Endothelial cell of umbilical vein (primary cell): Measurements from ENCODE around the gene WFIKKN1. TPM values are rescaled to one million over a fixed set of nuclear protein-coding genes. Genes with fewer than 3 reads are reported as not detected.
A peak's percentile ranks its signal among the peaks of the same experiment; 100 is the strongest.

Experiments used
- Bru-seq: library from RNA; stranded (reverse); fragments of 400-500 nt; gene quantifications from one replicate; lab custom pipeline; 2021; lab: Mats Ljungman, UMichigan
- BruChase-seq, 2 experiments: library from RNA; stranded (reverse); fragments of 400-500 nt; gene quantifications; one replicate each; lab custom pipeline; 2021; lab: Mats Ljungman, UMichigan
- BruUV-seq: library from RNA; stranded (reverse); fragments of 400-500 nt; replicated peaks from 2 replicates; lab custom pipeline; 2021; lab: Mats Ljungman, UMichigan
- CTCF ChIA-PET: fragments of 300-600, 350-600 bp; sonication (Branson Sonifier 250); formaldehyde crosslinking; loops from one replicate; lab custom pipeline; 2021; ENCODE audit warnings: antibody characterized with exemption, inconsistent platforms; lab: Charles Lee
- POLR2A ChIA-PET: fragments of 300-600, 350-600 bp; sonication (Branson Sonifier 250); formaldehyde crosslinking; loops from one replicate; lab custom pipeline; 2021; ENCODE audit warnings: antibody characterized with exemption, inconsistent platforms; lab: Charles Lee
- DNase-seq: peaks from one replicate; pipeline ENCODE4 v3.0.0-alpha.2; 2011; ENCODE audit warnings: low read depth, low spot score
- FAIRE-seq: peaks from 2 replicates; lab custom pipeline; 2011; peaks lifted over from hg19 to GRCh38; lab: Jason Lieb, UNC
- H2AFZ ChIP-seq: 2 replicates; pipeline ENCODE4 v1.6.0; 2012; ENCODE audit warnings: low read depth, low read length, control low read depth, inconsistent platforms
- H3K27ac ChIP-seq: 2 replicates; pipeline ENCODE4 v1.5.1; 2011; ENCODE audit warnings: low read depth, mild to moderate bottlenecking, control low read depth, low read length, moderate library complexity; ENCODE audit not compliant: insufficient read depth
- H3K27me3 ChIP-seq, 2 experiments: 2 replicates each; pipeline versions ENCODE4 v1.6.0 to v1.6.1; 2011; ENCODE audit warnings: low read length in 2 of 2, mixed read lengths in 1 of 2; ENCODE audit not compliant: control insufficient read depth in 2 of 2, insufficient read depth in 2 of 2
- H3K36me3 ChIP-seq, 2 experiments: 2 replicates in 1 of 2; 3 replicates in 1 of 2; pipeline ENCODE4 v1.5.1; 2011; ENCODE audit warnings: low read length in 2 of 2, mild to moderate bottlenecking in 1 of 2, moderate library complexity in 1 of 2; ENCODE audit not compliant: control insufficient read depth in 2 of 2, insufficient read depth in 2 of 2; ENCODE audit errors: extremely low read depth in 1 of 2
- H3K4me1 ChIP-seq: 3 replicates; pipeline ENCODE4 v1.5.1; 2011; ENCODE audit warnings: mild to moderate bottlenecking, low read length; ENCODE audit not compliant: control insufficient read depth, insufficient read depth; ENCODE audit errors: extremely low read depth
- H3K4me2 ChIP-seq: 2 replicates; pipeline ENCODE4 v1.6.1; 2011; ENCODE audit warnings: low read length, control low read depth, mixed read lengths; ENCODE audit not compliant: insufficient read depth
- H3K4me3 ChIP-seq, 3 experiments: fragments of 200-600 bp in 1 of 3; sonication (generic), shearing (Covaris generic) in 1 of 3; replicated peaks in 1 of 3; 2 replicates each; pipeline ENCODE4 v1.5.1; 2011 to 2016; ENCODE audit warnings: control low read depth in 3 of 3, low read length in 3 of 3, mild to moderate bottlenecking in 2 of 3, inconsistent platforms in 1 of 3, low read depth in 1 of 3, moderate library complexity in 1 of 3; ENCODE audit not compliant: insufficient read depth in 1 of 3
- H3K79me2 ChIP-seq: 2 replicates; pipeline ENCODE4 v1.6.0; 2012; ENCODE audit warnings: low read length, inconsistent platforms; ENCODE audit not compliant: control insufficient read depth, insufficient read depth
- H3K9ac ChIP-seq: replicated peaks from 2 replicates; pipeline ENCODE3; 2011; ENCODE audit warnings: low read length, control low read depth; ENCODE audit not compliant: insufficient read depth; ENCODE audit errors: extremely low read depth
- H3K9me1 ChIP-seq: replicated peaks from 3 replicates; pipeline ENCODE4 v1.6.0; 2011; ENCODE audit warnings: mild to moderate bottlenecking, low read length; ENCODE audit not compliant: control insufficient read depth, insufficient read depth; ENCODE audit errors: extremely low read depth
- H3K9me3 ChIP-seq: replicated peaks from 2 replicates; pipeline ENCODE4 v1.5.1; 2012; ENCODE audit warnings: low read length, inconsistent platforms; ENCODE audit not compliant: control insufficient read depth, insufficient read depth
- H4K20me1 ChIP-seq: replicated peaks from 2 replicates; pipeline ENCODE3; 2011; ENCODE audit warnings: mild to moderate bottlenecking, low read length; ENCODE audit not compliant: control insufficient read depth, insufficient read depth; ENCODE audit errors: extremely low read depth
- CTCF ChIP-seq, 2 donors: IDR thresholded peaks; 1 replicate in 1 of 2; 2 replicates in 1 of 2; pipeline ENCODE4 v1.5.1; 2011; ENCODE audit warnings: low read length in 2 of 2, mild to moderate bottlenecking in 2 of 2, moderate library complexity in 2 of 2, control low read depth in 1 of 2, inconsistent platforms in 1 of 2, low read depth in 1 of 2; ENCODE audit not compliant: insufficient read depth in 1 of 2; ENCODE audit errors: extremely low read depth in 1 of 2
- EZH2 ChIP-seq: IDR thresholded peaks from 2 replicates; pipeline ENCODE4 v1.6.1; 2012; ENCODE audit warnings: borderline replicate concordance, low read depth, mild to moderate bottlenecking, moderate library complexity, low read length, inconsistent platforms; ENCODE audit not compliant: severe bottlenecking
- FOS ChIP-seq: IDR thresholded peaks from 2 replicates; pipeline ENCODE4 v1.6.1; 2011; ENCODE audit warnings: mild to moderate bottlenecking, low read length, moderate library complexity, borderline replicate concordance; ENCODE audit not compliant: insufficient read depth
- GATA2 ChIP-seq: IDR thresholded peaks from 2 replicates; pipeline ENCODE4 v1.7.0; 2011; ENCODE audit warnings: low read depth, mild to moderate bottlenecking, moderate library complexity, mixed read lengths, low read length; ENCODE audit not compliant: insufficient read length, insufficient read depth
- JUN ChIP-seq: IDR thresholded peaks from 2 replicates; pipeline ENCODE4 v1.6.1; 2011; ENCODE audit warnings: borderline replicate concordance, low read depth; ENCODE audit not compliant: insufficient read length, insufficient read depth
- MYC ChIP-seq: IDR thresholded peaks from one replicate; pipeline ENCODE4 v1.6.1; 2011; ENCODE audit warnings: mild to moderate bottlenecking, low read depth, low read length
- POLR2A ChIP-seq: IDR thresholded peaks from 2 replicates; pipeline ENCODE4 v1.6.1; 2012; ENCODE audit warnings: low read depth, mild to moderate bottlenecking, control low read depth, low read length
- POLR2AphosphoS5 ChIP-seq: IDR thresholded peaks from 2 replicates; pipeline ENCODE4 v1.6.1; 2012; ENCODE audit warnings: low read depth, mild to moderate bottlenecking, control low read depth, low read length, moderate library complexity; ENCODE audit not compliant: insufficient read depth
- dilution Hi-C: fragments of 300-500 bp; cut with MboI; formaldehyde crosslinking; loops from one replicate; pipeline ENCODE4 v1.15.0; 2019; ENCODE audit warnings: low sequenced_read_pairs; ENCODE audit not compliant: extremely low pct_ligation_motif_present
- intact Hi-C: fragments of 100-400 bp; cut with micrococcal nuclease; formaldehyde crosslinking; loops from one replicate; pipeline ENCODE4 v1.10.0; 2022
- long read RNA-seq: library from polyadenylated mRNA; stranded (forward); transcript quantifications from one replicate; pipeline ENCODE4 v2.0.0, GENCODE V29; 2021
- polyA minus RNA-seq, 3 experiments: library from RNA; depleted of rRNA, polyadenylated mRNA; stranded (reverse); fragments of >200 nt; gene quantifications; 1 replicate in 1 of 3; 2 replicates in 2 of 3; pipeline ENCODE4 v1.2.3, GENCODE V29; 2011
- polyA plus RNA-seq, 4 experiments: library from polyadenylated mRNA; depleted of rRNA in 3 of 4; stranded (reverse) in 3 of 4; unstranded in 1 of 4; fragments of >200 nt; gene quantifications; 2 replicates each; pipeline versions ENCODE4 v1.2.1 to v1.2.3, GENCODE V29; 2011 to 2012; ENCODE audit warnings: missing spikeins in 1 of 4
- total RNA-seq: library from RNA; stranded (reverse); gene quantifications from 2 replicates; pipeline ENCODE4 v1.2.3, GENCODE V29; 2021
- TF ChIP-seq, protein P1 (sequence below): IDR thresholded peaks from 2 replicates; pipeline ENCODE4 v1.6.1; 2011; ENCODE audit not compliant: insufficient read depth, insufficient read length

The WFIKKN1 gene
- total RNA-seq (0.28 and 0.40 TPM in 2 replicates), polyA plus RNA-seq (0.03 and 0.06 TPM in 2 replicates), polyA minus RNA-seq (0.10 and 0.15 TPM in 2 replicates), Bru-seq, nascent RNA (percentile 22 among the genes with signal in this experiment), BruChase-seq, experiment 1, labeled RNA remaining after a 6-hour chase (percentile 52 among the genes with signal in this experiment), BruChase-seq, experiment 2, labeled RNA remaining after a 2-hour chase (percentile 34 among the genes with signal in this experiment)
- polyA plus RNA-seq (2011; cell fraction: cytosol; rRNA removed), result 0.03 TPM in 1 of 2 replicates, not detected in the other
- polyA plus RNA-seq (2011; cell fraction: nucleus; rRNA removed), result 0.24 and 0.28 TPM in 2 replicates
- not detected in 2 replicates for polyA plus RNA-seq (2012)
- 7.5 TPM for polyA minus RNA-seq (2011; cell fraction: cytosol; rRNA and poly(A)+ RNA removed)
- polyA minus RNA-seq (2011; cell fraction: nucleus; rRNA and poly(A)+ RNA removed), result 0.14 and 0.48 TPM in 2 replicates
- long read RNA-seq, full-length matches to known transcripts, result 8 of 8 reads
- long read RNA-seq, partial matches to known transcripts, result 0 of 8 reads
- long read RNA-seq, other reads (novel, unspliced or antisense), result 0 of 8 reads

DNA sequence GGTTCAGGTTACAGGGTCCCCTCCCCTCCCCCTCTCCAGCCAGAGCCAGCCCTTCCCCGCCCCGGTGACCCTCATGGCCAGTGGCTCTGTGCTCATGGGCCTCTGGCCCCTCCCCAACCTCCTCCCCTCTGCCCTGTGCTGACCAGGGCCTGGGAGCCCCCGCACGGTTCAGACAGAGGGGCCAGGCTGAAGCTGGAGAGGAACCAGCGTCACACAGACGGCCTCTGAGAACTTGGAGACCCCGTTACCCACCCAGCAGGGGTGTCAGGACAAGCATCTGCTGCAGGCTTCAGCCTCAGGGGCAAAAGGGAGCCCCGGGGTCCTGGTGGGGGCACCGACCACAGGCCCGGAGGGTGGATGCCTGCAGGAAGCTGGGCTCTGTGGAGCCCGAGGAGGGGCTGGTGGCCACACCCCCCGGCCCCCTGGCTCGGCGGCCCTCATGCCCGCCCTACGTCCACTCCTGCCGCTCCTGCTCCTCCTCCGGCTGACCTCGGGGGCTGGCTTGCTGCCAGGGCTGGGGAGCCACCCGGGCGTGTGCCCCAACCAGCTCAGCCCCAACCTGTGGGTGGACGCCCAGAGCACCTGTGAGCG lies at the start of gene WFIKKN1:
Gene WFIKKN1 (plus strand): TSS at position 171 of the 591 bp plus-strand sequence. CDS start 269 bp downstream, at position 440.
- intact Hi-C loops, result no loop called here
- peaks cover 8% of the 10 kb centered on the region for H3K79me2 ChIP-seq
- dilution Hi-C loops, result no loop called here
- H3K9me1 ChIP-seq, result no peaks in the 10 kb centered on the region
- ChIA-PET POLR2A (no interaction called here), CTCF (no interaction called here)
- no peak within 1 kb of the TSS for H2AFZ ChIP-seq
- H3K27ac ChIP-seq, result no peak within 1 kb of the TSS
- no peaks in the 10 kb centered on the region for H3K27me3 ChIP-seq
- no TSS peak for BruUV-seq
- H3K9ac ChIP-seq, result no peak within 1 kb of the TSS
- H3K4me1 ChIP-seq, result peaks cover 7% of the 10 kb centered on the region
- TF ChIP-seq POLR2AphosphoS5 (no peak), POLR2A (no peak), MYC (no peak), CTCF (IDR thresholded peaks at IDR 0.05; ENCODE audit: extremely low read depth in 1 of 2, insufficient read depth in 1 of 2, low read depth in 1 of 2, low read length in 2 of 2) (no peak), FOS (no peak), EZH2 (no peak), GATA2 (no peak), JUN (no peak)
- TF ChIP-seq, protein P1, sequence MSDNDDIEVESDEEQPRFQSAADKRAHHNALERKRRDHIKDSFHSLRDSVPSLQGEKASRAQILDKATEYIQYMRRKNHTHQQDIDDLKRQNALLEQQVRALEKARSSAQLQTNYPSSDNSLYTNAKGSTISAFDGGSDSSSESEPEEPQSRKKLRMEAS, result no peak
- DNase-seq (no peak), FAIRE-seq (no peak)
- peaks cover 0 to 5% of the 10 kb centered on the region in 2 experiments for H3K36me3 ChIP-seq
- no peak within 1 kb of the TSS for H3K4me2 ChIP-seq
- H4K20me1 ChIP-seq, result no peaks in the 10 kb centered on the region
- no peak within 1 kb of the TSS for H3K4me3 ChIP-seq
- no peaks in the 10 kb centered on the region for H3K9me3 ChIP-seq
